DOHH2 (cell line): ENCODE results near the gene LCN15.

Source experiments
- CTCF ChIP-seq: fragments of 200-600 bp; sonication (generic); IDR thresholded peaks from one replicate; pipeline ENCODE4 v1.5.1; 2014; ENCODE audit warnings: antibody characterized with exemption, mild to moderate bottlenecking, low read depth, low read length; ENCODE audit not compliant: poor library complexity, severe bottlenecking
- EZH2phosphoT487 ChIP-seq: fragments of 200-600 bp; sonication (generic); IDR thresholded peaks from 2 replicates; pipeline ENCODE4 v1.6.1; 2017; ENCODE audit warnings: borderline replicate concordance, mild to moderate bottlenecking, antibody characterized with exemption, low read length, moderate library complexity, mixed read lengths

DNA sequence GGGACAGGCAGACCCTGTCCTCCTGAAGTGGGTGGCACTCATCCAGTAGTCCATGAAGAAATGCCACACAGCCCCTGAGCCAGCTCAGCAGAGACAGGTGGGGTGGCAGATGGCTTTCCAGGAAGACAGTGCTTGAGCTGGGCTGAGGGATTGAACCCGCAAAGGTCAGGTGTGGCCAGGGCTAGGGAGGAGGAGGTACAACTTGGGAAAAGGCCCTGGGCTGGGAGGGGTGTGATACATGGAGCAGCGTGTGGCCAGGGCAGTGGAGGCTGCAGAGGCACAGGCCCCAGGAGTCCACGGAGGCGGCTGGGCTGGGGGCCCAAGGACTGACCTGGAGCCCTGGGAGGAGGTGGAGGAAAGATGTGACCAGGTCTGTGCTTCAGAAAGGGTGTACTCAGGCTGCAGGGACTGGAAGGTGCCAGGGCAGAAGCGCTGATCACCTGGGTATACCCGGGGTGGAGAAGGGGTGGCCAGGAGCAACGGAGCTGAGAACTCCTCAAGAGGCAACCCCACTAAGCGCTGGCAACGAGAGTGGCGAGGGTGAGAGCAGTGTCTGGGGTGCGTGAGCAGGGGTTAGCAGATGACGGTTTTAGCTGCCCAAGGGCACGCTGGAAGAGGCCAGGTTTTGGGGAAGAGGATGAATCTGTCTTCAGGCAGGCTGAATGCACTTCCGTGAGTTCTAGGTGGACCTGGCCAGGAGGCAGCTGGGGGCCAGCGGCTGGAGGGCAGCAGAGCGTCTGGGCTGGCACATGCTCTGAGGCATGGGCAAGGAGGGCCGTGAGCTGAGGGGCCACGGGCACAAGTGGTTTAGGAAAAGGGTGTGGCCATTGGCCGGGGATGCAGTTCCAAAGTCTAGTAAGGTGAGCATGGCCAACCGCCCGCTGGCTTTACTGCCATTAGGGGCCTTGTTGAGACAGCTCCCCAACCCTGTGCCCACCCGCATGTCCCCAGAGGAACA is 39.5 kb upstream of the LCN15 start:
- TF ChIP-seq CTCF = no peak
- TF ChIP-seq EZH2phosphoT487 = no peak
